Measurements from ENCODE around the gene MKX.

DNA sequence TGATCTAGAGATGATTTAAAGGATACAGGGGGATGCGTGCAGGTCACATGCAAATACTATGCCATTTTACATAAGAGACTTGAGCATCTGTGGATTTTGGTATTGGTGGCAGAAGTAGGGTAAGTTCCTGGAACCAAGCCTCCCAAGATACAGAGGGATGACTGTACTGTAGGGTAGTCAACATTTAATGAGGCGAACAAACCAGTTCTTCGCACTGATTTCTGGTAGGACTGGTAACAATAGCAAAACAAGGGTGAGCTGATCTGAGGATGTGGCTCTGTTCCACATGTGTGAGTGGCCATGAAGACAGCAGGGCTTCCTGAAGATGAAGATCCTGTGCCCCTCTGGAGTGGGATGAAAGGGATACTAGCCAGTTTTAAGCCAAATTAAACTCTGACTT, 36.3 kb downstream of the MKX start:
- TF ChIP-seq POLR2A (IDR thresholded peaks at IDR 0.05) (no peak), EP300 (IDR thresholded peaks at IDR 0.05) (no peak)
- TF ChIP-seq, protein P1, sequence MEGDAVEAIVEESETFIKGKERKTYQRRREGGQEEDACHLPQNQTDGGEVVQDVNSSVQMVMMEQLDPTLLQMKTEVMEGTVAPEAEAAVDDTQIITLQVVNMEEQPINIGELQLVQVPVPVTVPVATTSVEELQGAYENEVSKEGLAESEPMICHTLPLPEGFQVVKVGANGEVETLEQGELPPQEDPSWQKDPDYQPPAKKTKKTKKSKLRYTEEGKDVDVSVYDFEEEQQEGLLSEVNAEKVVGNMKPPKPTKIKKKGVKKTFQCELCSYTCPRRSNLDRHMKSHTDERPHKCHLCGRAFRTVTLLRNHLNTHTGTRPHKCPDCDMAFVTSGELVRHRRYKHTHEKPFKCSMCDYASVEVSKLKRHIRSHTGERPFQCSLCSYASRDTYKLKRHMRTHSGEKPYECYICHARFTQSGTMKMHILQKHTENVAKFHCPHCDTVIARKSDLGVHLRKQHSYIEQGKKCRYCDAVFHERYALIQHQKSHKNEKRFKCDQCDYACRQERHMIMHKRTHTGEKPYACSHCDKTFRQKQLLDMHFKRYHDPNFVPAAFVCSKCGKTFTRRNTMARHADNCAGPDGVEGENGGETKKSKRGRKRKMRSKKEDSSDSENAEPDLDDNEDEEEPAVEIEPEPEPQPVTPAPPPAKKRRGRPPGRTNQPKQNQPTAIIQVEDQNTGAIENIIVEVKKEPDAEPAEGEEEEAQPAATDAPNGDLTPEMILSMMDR (IDR thresholded peaks at IDR 0.05), result no peak
